Neural progenitor cell (in vitro differentiated cells): Measurements from ENCODE around the gene RASSF5. TPM values are rescaled to one million over a fixed set of nuclear protein-coding genes. Genes with fewer than 3 reads are reported as not detected.
A peak's percentile ranks its signal among the peaks of the same experiment; 100 is the strongest.

Experiments
- DNase-seq: peaks from one replicate; pipeline ENCODE4 v3.0.0-alpha.2; 2016; ENCODE audit warnings: low spot score
- H2AFZ ChIP-seq: fragments of 200-600 bp; sonication (generic); replicated peaks from 2 replicates; pipeline ENCODE4 v1.6.1; 2016; ENCODE audit warnings: antibody characterized with exemption
- H3F3A ChIP-seq: fragments of 200-600 bp; sonication (generic); 2 replicates; pipeline ENCODE4 v1.6.1; 2016; ENCODE audit warnings: antibody characterized with exemption, low read depth
- H3K27ac ChIP-seq: fragments of 200-600 bp; sonication (generic); 2 replicates; pipeline ENCODE4 v1.5.1; 2016; ENCODE audit warnings: mild to moderate bottlenecking
- H3K27me3 ChIP-seq: fragments of 200-600 bp; sonication (generic); 2 replicates; pipeline ENCODE4 v1.6.1; 2016; ENCODE audit warnings: mild to moderate bottlenecking, moderate library complexity
- H3K36me3 ChIP-seq: fragments of 200-600 bp; sonication (generic); 2 replicates; pipeline ENCODE4 v1.5.1; 2016
- H3K4me1 ChIP-seq: fragments of 200-600 bp; sonication (generic); 2 replicates; pipeline ENCODE4 v1.6.1; 2016; ENCODE audit warnings: mixed run types
- H3K4me2 ChIP-seq: fragments of 200-600 bp; sonication (generic); 2 replicates; pipeline ENCODE4 v1.6.1; 2016
- H3K4me3 ChIP-seq: fragments of 200-600 bp; sonication (generic); 2 replicates; pipeline ENCODE4 v1.5.1; 2016
- H3K79me2 ChIP-seq: fragments of 200-600 bp; sonication (generic); 2 replicates; pipeline ENCODE4 v1.6.1; 2016; ENCODE audit warnings: low read depth
- H3K9ac ChIP-seq: fragments of 200-600 bp; sonication (generic); 2 replicates; pipeline ENCODE4 v1.6.1; 2016
- H3K9me3 ChIP-seq: fragments of 200-600 bp; sonication (generic); 2 replicates; pipeline ENCODE4 v1.5.1; 2016; ENCODE audit warnings: low read depth
- H4K20me1 ChIP-seq: fragments of 200-600 bp; sonication (generic); 2 replicates; pipeline ENCODE4 v1.6.1; 2016; ENCODE audit warnings: low read depth
- H3K27ac Mint-ChIP-seq: 3 replicates; pipeline ENCODE4 v1.8.0; 2021; ENCODE audit warnings: mixed read lengths
- H3K27me3 Mint-ChIP-seq: 2 replicates; pipeline ENCODE4 v1.8.0; 2022; ENCODE audit warnings: low read depth, mild to moderate bottlenecking, inconsistent platforms, moderate library complexity, mixed read lengths; ENCODE audit not compliant: insufficient read depth
- H3K36me3 Mint-ChIP-seq: 3 replicates; pipeline ENCODE4 v1.8.0; 2021; ENCODE audit warnings: mixed read lengths
- H3K4me1 Mint-ChIP-seq: 3 replicates; pipeline ENCODE4 v1.8.0; 2021; ENCODE audit warnings: mixed read lengths
- H3K4me3 Mint-ChIP-seq: 3 replicates; pipeline ENCODE4 v1.8.0; 2021; ENCODE audit warnings: mild to moderate bottlenecking, moderate library complexity, mixed read lengths
- H3K9me3 Mint-ChIP-seq: 3 replicates; pipeline ENCODE4 v1.8.0; 2020; ENCODE audit warnings: mixed read lengths
- EZH2 ChIP-seq: fragments of 200-600 bp; sonication (generic); IDR thresholded peaks from 2 replicates; pipeline ENCODE4 v1.6.1; 2017; ENCODE audit warnings: antibody characterized with exemption, mild to moderate bottlenecking, moderate library complexity
- EZH2phosphoT487 ChIP-seq: fragments of 200-600 bp; sonication (generic); IDR thresholded peaks from 2 replicates; pipeline ENCODE4 v1.6.1; 2017; ENCODE audit warnings: antibody characterized with exemption
- total RNA-seq: library from RNA; depleted of rRNA; stranded (reverse); fragments of >200 nt; gene quantifications from 2 replicates; pipeline ENCODE4 v1.2.3, GENCODE V29; 2015; ENCODE audit warnings: low replicate concordance
- TF ChIP-seq, protein P1 (sequence below): fragments of 200-600 bp; sonication (generic); IDR thresholded peaks from 2 replicates; pipeline ENCODE4 v1.5.1; 2017; ENCODE audit warnings: antibody characterized with exemption, mild to moderate bottlenecking

Gene RASSF5
- total RNA-seq, 1 donor from 2014 or later, result 0.43 TPM

DNA sequence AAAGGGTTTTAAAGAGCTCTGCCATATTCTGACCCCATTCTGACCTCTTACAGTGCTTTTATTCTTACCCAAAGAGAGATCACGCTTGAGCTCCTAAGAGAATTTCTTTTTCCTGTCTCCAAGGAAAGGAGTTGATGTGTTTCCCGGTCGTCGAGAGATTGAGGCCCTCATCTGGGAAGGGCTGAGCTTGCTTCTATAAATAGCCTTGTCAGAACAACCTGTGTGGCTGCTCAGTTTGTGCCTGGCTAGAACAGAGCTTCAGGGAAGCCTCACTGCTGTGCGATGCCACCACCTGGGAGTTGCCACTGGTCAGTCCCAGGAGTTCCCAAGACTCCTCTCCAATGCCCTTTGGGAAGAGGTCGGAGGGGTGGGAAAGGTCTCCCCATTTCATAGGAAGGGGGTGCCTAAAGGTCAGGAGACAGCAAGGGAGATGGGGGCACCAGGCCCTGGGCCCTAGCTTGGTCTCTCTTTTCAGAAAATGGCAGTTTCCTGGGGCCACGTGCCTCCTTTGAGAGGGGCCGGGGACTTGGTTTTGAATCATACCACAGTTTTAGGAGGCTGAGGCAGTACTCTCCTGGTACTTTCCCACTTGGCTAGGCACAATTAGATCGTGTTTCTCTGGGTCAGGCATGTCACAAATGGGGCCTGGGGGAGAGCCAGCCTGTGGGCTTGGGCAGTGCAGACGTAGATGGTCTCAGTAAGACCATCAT lies 52.8 kb downstream of the RASSF5 start:
- Histone ChIP-seq H3K4me1 (peaks cover 37% of the 10 kb centered on the region), H3K4me3 (no peak overlapping the region), H3K79me2 (no peaks in the 10 kb centered on the region), H3K36me3 (no peaks in the 10 kb centered on the region), H3K27me3 (peaks cover 44% of the 10 kb centered on the region), H2AFZ (no peak overlapping the region), H3K27ac (no peak overlapping the region), H3K9me3 (no peaks in the 10 kb centered on the region), H3K4me2 (peak overlapping the region; percentile 42), H3K9ac (no peak overlapping the region), H4K20me1 (no peaks in the 10 kb centered on the region), H3F3A (peaks cover 22% of the 10 kb centered on the region)
- no peaks in the 10 kb centered on the region for H3K9me3 Mint-ChIP-seq
- TF ChIP-seq EZH2phosphoT487, result no peak
- TF ChIP-seq, protein P1, sequence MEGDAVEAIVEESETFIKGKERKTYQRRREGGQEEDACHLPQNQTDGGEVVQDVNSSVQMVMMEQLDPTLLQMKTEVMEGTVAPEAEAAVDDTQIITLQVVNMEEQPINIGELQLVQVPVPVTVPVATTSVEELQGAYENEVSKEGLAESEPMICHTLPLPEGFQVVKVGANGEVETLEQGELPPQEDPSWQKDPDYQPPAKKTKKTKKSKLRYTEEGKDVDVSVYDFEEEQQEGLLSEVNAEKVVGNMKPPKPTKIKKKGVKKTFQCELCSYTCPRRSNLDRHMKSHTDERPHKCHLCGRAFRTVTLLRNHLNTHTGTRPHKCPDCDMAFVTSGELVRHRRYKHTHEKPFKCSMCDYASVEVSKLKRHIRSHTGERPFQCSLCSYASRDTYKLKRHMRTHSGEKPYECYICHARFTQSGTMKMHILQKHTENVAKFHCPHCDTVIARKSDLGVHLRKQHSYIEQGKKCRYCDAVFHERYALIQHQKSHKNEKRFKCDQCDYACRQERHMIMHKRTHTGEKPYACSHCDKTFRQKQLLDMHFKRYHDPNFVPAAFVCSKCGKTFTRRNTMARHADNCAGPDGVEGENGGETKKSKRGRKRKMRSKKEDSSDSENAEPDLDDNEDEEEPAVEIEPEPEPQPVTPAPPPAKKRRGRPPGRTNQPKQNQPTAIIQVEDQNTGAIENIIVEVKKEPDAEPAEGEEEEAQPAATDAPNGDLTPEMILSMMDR, result no peak
- TF ChIP-seq EZH2, result no peak
- peak overlapping the region; percentile 17 for H3K4me3 Mint-ChIP-seq
- H3K27ac Mint-ChIP-seq, result peak overlapping the region; percentile 90
- H3K27me3 Mint-ChIP-seq, result peaks cover 22% of the 10 kb centered on the region
- DNase-seq, result no peak
- H3K36me3 Mint-ChIP-seq, result no peaks in the 10 kb centered on the region
- peaks cover 37% of the 10 kb centered on the region for H3K4me1 Mint-ChIP-seq

DNA sequence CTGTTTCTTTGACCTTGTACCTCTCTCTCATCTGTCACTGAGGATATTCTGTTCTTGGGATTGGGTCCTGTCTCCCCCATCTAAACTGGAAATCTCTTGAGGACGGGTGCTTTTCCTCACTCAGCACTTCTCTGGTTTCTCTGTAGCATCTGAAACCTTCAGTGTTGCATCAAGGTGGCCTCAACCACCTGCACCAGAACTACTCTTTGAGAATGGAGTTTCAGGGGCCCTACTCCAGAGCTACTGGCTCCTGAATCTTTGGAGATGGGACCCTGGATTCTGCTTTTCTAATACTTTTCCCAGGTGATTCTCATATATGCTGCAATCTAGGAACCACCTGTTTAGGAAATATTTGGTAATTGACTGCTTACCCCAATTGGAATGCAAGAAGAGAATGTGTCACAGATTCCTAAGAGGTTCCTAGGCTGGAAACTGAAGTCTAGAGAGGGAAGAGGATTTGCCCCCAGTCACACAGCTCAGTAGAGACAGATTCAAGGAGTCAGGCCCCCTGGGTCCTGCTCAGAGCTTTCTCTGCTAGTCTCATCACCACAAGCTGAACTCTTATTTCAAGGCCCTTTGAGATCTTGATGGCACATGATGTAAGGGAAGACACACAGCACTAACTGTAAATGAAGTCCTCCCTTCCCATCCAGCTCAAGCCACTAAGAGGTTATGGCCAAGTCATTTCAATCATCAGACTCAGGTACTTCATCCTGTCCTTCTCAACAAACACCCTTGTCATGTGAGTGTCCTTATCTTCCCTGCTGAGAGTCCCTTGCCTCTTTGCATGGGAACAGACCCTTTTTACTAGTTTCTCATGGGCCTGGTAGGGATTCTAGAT lies 56.3 kb downstream of the RASSF5 start:
- Mint-ChIP-seq H3K27me3 (peaks cover 11% of the 10 kb centered on the region), H3K9me3 (no peaks in the 10 kb centered on the region), H3K4me1 (peaks cover 30% of the 10 kb centered on the region), H3K4me3 (peak overlapping the region; percentile 31), H3K27ac (peak overlapping the region; percentile 68), H3K36me3 (no peaks in the 10 kb centered on the region)
- Histone ChIP-seq H4K20me1 (no peaks in the 10 kb centered on the region), H3F3A (peaks cover 7% of the 10 kb centered on the region), H3K9ac (no peak overlapping the region), H3K27ac (no peak overlapping the region), H3K79me2 (no peaks in the 10 kb centered on the region), H2AFZ (no peak overlapping the region), H3K9me3 (no peaks in the 10 kb centered on the region), H3K4me3 (no peak overlapping the region), H3K4me2 (no peak overlapping the region), H3K36me3 (no peaks in the 10 kb centered on the region), H3K27me3 (peaks cover 11% of the 10 kb centered on the region), H3K4me1 (peaks cover 20% of the 10 kb centered on the region)
- TF ChIP-seq EZH2phosphoT487 (no peak), EZH2 (no peak)
- TF ChIP-seq, protein P1, result no peak
- DNase-seq, result no peak

DNA sequence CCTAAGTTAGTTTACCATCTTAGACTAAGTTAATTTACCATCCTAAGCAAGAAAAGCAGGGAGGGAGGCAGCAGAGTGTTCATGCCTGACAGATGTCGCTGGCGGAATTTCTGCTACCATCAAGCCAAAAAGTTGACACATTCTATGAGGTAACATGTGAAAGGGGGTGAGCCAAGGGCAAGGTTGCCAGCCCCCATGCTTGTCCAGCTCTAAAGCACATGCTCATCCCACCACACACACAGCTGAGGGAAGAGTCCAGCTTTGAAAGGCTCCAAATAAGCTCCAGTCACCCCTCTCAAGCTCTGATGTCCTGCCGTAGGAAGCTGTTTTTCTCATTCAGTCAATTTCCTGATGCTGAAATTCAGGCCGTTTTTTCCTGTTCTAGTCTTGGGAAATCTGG lies 58.7 kb downstream of the RASSF5 start:
- H3K4me3 Mint-ChIP-seq, result no peak overlapping the region
- H3K36me3 Mint-ChIP-seq, result no peaks in the 10 kb centered on the region
- Histone ChIP-seq H3K4me1 (peaks cover 7% of the 10 kb centered on the region), H4K20me1 (no peaks in the 10 kb centered on the region), H3K9ac (no peak overlapping the region), H3K27me3 (no peaks in the 10 kb centered on the region), H3K4me2 (no peak overlapping the region), H2AFZ (no peak overlapping the region), H3K36me3 (no peaks in the 10 kb centered on the region), H3K79me2 (no peaks in the 10 kb centered on the region), H3F3A (no peaks in the 10 kb centered on the region), H3K27ac (no peak overlapping the region), H3K9me3 (no peaks in the 10 kb centered on the region), H3K4me3 (no peak overlapping the region)
- peaks cover 7% of the 10 kb centered on the region for H3K27me3 Mint-ChIP-seq
- H3K27ac Mint-ChIP-seq, result no peak overlapping the region
- H3K9me3 Mint-ChIP-seq, result no peaks in the 10 kb centered on the region
- no peak for DNase-seq
- TF ChIP-seq EZH2phosphoT487 (no peak), EZH2 (no peak)
- TF ChIP-seq, protein P1, result no peak
- peaks cover 16% of the 10 kb centered on the region for H3K4me1 Mint-ChIP-seq
